HAP-1 (cell line): Measurements from ENCODE around the gene GP5.

Experiments
- DNase-seq, 2 experiments: peaks; one replicate each; pipeline ENCODE4 v3.0.0-alpha.2; 2016 to 2020; ENCODE audit warnings: low spot score in 2 of 2
- H3K27me3 ChIP-seq: fragments of 250-450 bp; sonication (Bioruptor Pico); 2 replicates; pipeline ENCODE4 v1.5.1; 2020; ENCODE audit warnings: low read depth, mild to moderate bottlenecking, moderate library complexity
- H3K36me3 ChIP-seq: fragments of 250-450 bp; sonication (Bioruptor Pico); replicated peaks from 2 replicates; pipeline ENCODE4 v1.5.1; 2020; ENCODE audit warnings: mild to moderate bottlenecking
- H3K4me1 ChIP-seq: fragments of 250-450 bp; sonication (Bioruptor Pico); 2 replicates; pipeline ENCODE4 v1.5.1; 2020; ENCODE audit warnings: mild to moderate bottlenecking
- H3K4me3 ChIP-seq: fragments of 250-450 bp; sonication (Bioruptor Pico); 2 replicates; pipeline ENCODE4 v1.5.1; 2020; ENCODE audit warnings: mild to moderate bottlenecking, moderate library complexity
- H3K9me3 ChIP-seq: fragments of 250-450 bp; sonication (Bioruptor Pico); 2 replicates; pipeline ENCODE4 v1.5.1; 2020; ENCODE audit warnings: mild to moderate bottlenecking, moderate library complexity
- in situ Hi-C: fragments of 300-500 bp; cut with MboI; formaldehyde crosslinking; loops from 3 replicates; pipeline ENCODE4 v1.14.3; 2020; ENCODE audit warnings: low sequenced_read_pairs, inconsistent platforms, mixed read lengths

Gene GP5

GRCh38 chr3:194390835-194391234 lies 8.2 kb downstream of the GP5 start:
- Histone ChIP-seq H3K9me3 (peaks cover 3% of the 10 kb centered on the region; the same call in 1 of the 2 replicates), H3K4me1 (peaks cover 8% of the 10 kb centered on the region), H3K27me3 (no peaks in the 10 kb centered on the region), H3K36me3 (no peaks in the 10 kb centered on the region), H3K4me3 (no peak overlapping the region)
- DNase-seq = no peak
- in situ Hi-C loops = no loop called here

- Histone ChIP-seq H3K9me3 (peaks cover 3% of the 10 kb centered on the region; the same call in 1 of the 2 replicates), H3K4me3 (no peak overlapping the region), H3K36me3 (no peaks in the 10 kb centered on the region), H3K27me3 (no peaks in the 10 kb centered on the region), H3K4me1 (no peaks in the 10 kb centered on the region)
- DNase-seq = peak in 1 of 2 experiments; percentile 3
- in situ Hi-C loops = no loop called here
Measured at GRCh38 chr3:194389269-194389668, 9.8 kb downstream of the GP5 start.

- in situ Hi-C loops = no loop called here
- peak in 1 of 2 experiments; percentile 1 for DNase-seq
- Histone ChIP-seq H3K9me3 (peaks cover 3% of the 10 kb centered on the region; the same call in 1 of the 2 replicates), H3K36me3 (no peaks in the 10 kb centered on the region), H3K4me3 (no peak overlapping the region), H3K27me3 (no peaks in the 10 kb centered on the region), H3K4me1 (no peaks in the 10 kb centered on the region)
Measured at GRCh38 chr3:194387926-194388418, 11.1 kb downstream of the GP5 start.

- no peaks in the 10 kb centered on the region for H3K4me1 ChIP-seq
- in situ Hi-C loops = no loop called here
- peaks cover 3% of the 10 kb centered on the region; the same call in 1 of the 2 replicates for H3K9me3 ChIP-seq
- no peak overlapping the region for H3K4me3 ChIP-seq
- DNase-seq = peak in 1 of 2 experiments; percentile 4
- H3K27me3 ChIP-seq = no peaks in the 10 kb centered on the region
- H3K36me3 ChIP-seq = no peaks in the 10 kb centered on the region
Measured at GRCh38 chr3:194387276-194387675, 11.8 kb downstream of the GP5 start.

- no peaks in the 10 kb centered on the region for H3K27me3 ChIP-seq
- H3K9me3 ChIP-seq = peaks cover 3% of the 10 kb centered on the region; the same call in 1 of the 2 replicates
- no peaks in the 10 kb centered on the region for H3K36me3 ChIP-seq
- no peak overlapping the region for H3K4me3 ChIP-seq
- no peaks in the 10 kb centered on the region for H3K4me1 ChIP-seq
- no peak for DNase-seq
- in situ Hi-C loops = no loop called here
Measured at GRCh38 chr3:194386648-194387047, 12.4 kb downstream of the GP5 start.

- Histone ChIP-seq H3K27me3 (no peaks in the 10 kb centered on the region), H3K4me3 (no peak overlapping the region), H3K4me1 (no peaks in the 10 kb centered on the region), H3K9me3 (peaks cover 3% of the 10 kb centered on the region; the same call in 1 of the 2 replicates), H3K36me3 (no peaks in the 10 kb centered on the region)
- DNase-seq = no peak
- in situ Hi-C loops = no loop called here
Measured at GRCh38 chr3:194386066-194386465, 13.0 kb downstream of the GP5 start.

- in situ Hi-C loops = no loop called here
Measured at GRCh38 chr3:194384569-194385001, 14.5 kb downstream of the GP5 start.

GRCh38 chr3:194384156-194384555 lies 14.9 kb downstream of the GP5 start:
- no peaks in the 10 kb centered on the region; the same call in 1 of the 2 replicates for H3K27me3 ChIP-seq
- no peaks in the 10 kb centered on the region for H3K9me3 ChIP-seq
- no peak for DNase-seq
- in situ Hi-C loops = no loop called here
- H3K36me3 ChIP-seq = no peaks in the 10 kb centered on the region
- no peaks in the 10 kb centered on the region for H3K4me1 ChIP-seq
- H3K4me3 ChIP-seq = no peak overlapping the region

More at GRCh38 chr3:194384569-194385001, 14.5 kb downstream of the GP5 start:
- H3K36me3 ChIP-seq = no peaks in the 10 kb centered on the region
- no peaks in the 10 kb centered on the region for H3K9me3 ChIP-seq
- no peak overlapping the region for H3K4me3 ChIP-seq
- H3K4me1 ChIP-seq = no peaks in the 10 kb centered on the region
- DNase-seq = no peak
- no peaks in the 10 kb centered on the region; the same call in 1 of the 2 replicates for H3K27me3 ChIP-seq

- H3K4me1 ChIP-seq = no peaks in the 10 kb centered on the region
- no peaks in the 10 kb centered on the region for H3K36me3 ChIP-seq
- H3K27me3 ChIP-seq = no peaks in the 10 kb centered on the region; the same call in 1 of the 2 replicates
- no peak for DNase-seq
- H3K4me3 ChIP-seq = no peak overlapping the region
- no peaks in the 10 kb centered on the region for H3K9me3 ChIP-seq
- in situ Hi-C loops = no loop called here
Measured at GRCh38 chr3:194383276-194383940, 15.7 kb downstream of the GP5 start.

- H3K27me3 ChIP-seq = no peaks in the 10 kb centered on the region; the same call in 1 of the 2 replicates
- no peaks in the 10 kb centered on the region for H3K4me1 ChIP-seq
- in situ Hi-C loops = no loop called here
- no peaks in the 10 kb centered on the region for H3K9me3 ChIP-seq
- H3K4me3 ChIP-seq = no peak overlapping the region
- no peaks in the 10 kb centered on the region for H3K36me3 ChIP-seq
- no peak for DNase-seq
Measured at GRCh38 chr3:194382892-194383223, 16.2 kb downstream of the GP5 start.

GRCh38 chr3:194382196-194382891 lies 16.7 kb downstream of the GP5 start:
- no peak overlapping the region for H3K4me3 ChIP-seq
- in situ Hi-C loops = no loop called here
- no peaks in the 10 kb centered on the region for H3K9me3 ChIP-seq
- no peaks in the 10 kb centered on the region for H3K36me3 ChIP-seq
- no peak for DNase-seq
- no peaks in the 10 kb centered on the region for H3K4me1 ChIP-seq
- H3K27me3 ChIP-seq = no peaks in the 10 kb centered on the region; the same call in 1 of the 2 replicates

GRCh38 chr3:194381460-194381875 lies 17.6 kb downstream of the GP5 start:
- in situ Hi-C loops = no loop called here
- H3K4me3 ChIP-seq = no peak overlapping the region
- DNase-seq = no peak
- no peaks in the 10 kb centered on the region; the same call in 1 of the 2 replicates for H3K27me3 ChIP-seq
- no peaks in the 10 kb centered on the region for H3K36me3 ChIP-seq
- no peaks in the 10 kb centered on the region for H3K9me3 ChIP-seq
- no peaks in the 10 kb centered on the region for H3K4me1 ChIP-seq

- Histone ChIP-seq H3K9me3 (no peaks in the 10 kb centered on the region), H3K27me3 (no peaks in the 10 kb centered on the region; the same call in 1 of the 2 replicates), H3K4me1 (no peaks in the 10 kb centered on the region), H3K36me3 (no peaks in the 10 kb centered on the region), H3K4me3 (no peak overlapping the region)
- DNase-seq = no peak
- in situ Hi-C loops = no loop called here
Measured at GRCh38 chr3:194380326-194380725, 18.7 kb downstream of the GP5 start.

- Histone ChIP-seq H3K9me3 (no peaks in the 10 kb centered on the region), H3K4me3 (no peak overlapping the region), H3K27me3 (no peaks in the 10 kb centered on the region; the same call in 1 of the 2 replicates), H3K36me3 (no peaks in the 10 kb centered on the region), H3K4me1 (no peaks in the 10 kb centered on the region)
- in situ Hi-C loops = no loop called here
- no peak for DNase-seq
Measured at GRCh38 chr3:194379651-194380050, 19.4 kb downstream of the GP5 start.
